ACC112 (cell line): ENCODE results near the gene POLN.

Experiments used
- H2AFZ ChIP-seq: fragments of 200-600 bp; sonication (generic); one replicate; pipeline ENCODE4 v1.6.0; 2017; ENCODE audit warnings: antibody characterized with exemption, low read length; ENCODE audit not compliant: unreplicated experiment
- H3K27ac ChIP-seq: fragments of 200-600 bp; sonication (generic); 2 replicates; pipeline ENCODE4 v1.5.1; 2014; ENCODE audit warnings: low read depth, mild to moderate bottlenecking, antibody characterized with exemption, low read length, moderate library complexity
- H3K27me3 ChIP-seq: fragments of 200-600 bp; sonication (generic); 2 replicates; pipeline ENCODE4 v1.6.1; 2014; ENCODE audit warnings: mild to moderate bottlenecking, antibody characterized with exemption, low read length, moderate library complexity, mixed read lengths; ENCODE audit not compliant: insufficient read depth
- H3K36me3 ChIP-seq: fragments of 200-600 bp; sonication (generic); 2 replicates; pipeline ENCODE4 v1.6.1; 2016; ENCODE audit warnings: mild to moderate bottlenecking, antibody characterized with exemption, low read length, moderate library complexity, mixed read lengths; ENCODE audit not compliant: insufficient read depth
- H3K4me1 ChIP-seq: fragments of 200-600 bp; sonication (generic); one replicate; pipeline ENCODE4 v1.6.1; 2016; ENCODE audit warnings: low read length, mixed read lengths; ENCODE audit not compliant: insufficient read depth, unreplicated experiment, control insufficient read depth
- H3K4me3 ChIP-seq: fragments of 200-600 bp; sonication (generic); 2 replicates; pipeline ENCODE4 v1.5.1; 2014; ENCODE audit warnings: mild to moderate bottlenecking, low read depth, low read length
- H3K79me2 ChIP-seq: fragments of 200-600 bp; sonication (generic); one replicate; pipeline ENCODE4 v1.6.0; 2016; ENCODE audit warnings: low read length; ENCODE audit not compliant: control insufficient read depth, unreplicated experiment, insufficient read depth

POLN gene

DNA sequence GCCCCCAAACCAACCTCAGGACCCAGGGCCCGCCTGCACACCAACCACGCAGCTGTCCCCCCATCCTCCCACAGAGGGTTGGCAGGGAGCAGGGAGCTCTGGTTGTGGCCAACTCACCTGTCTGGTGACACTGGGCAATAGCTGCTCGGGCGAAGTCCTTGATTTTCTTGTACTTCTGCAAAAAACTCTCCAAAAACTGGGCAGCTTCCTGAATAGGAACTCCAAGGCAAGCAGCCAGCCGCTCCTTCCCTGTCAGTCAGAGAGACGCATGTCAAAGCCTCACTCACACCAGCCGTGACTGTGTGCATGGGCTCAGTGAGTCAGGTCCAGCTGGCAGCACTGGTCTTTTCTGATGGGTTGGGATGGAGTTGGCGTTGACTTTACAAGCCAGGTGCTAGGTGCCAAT, 156.4 kb downstream of the POLN start:
- no peak overlapping the region for H3K27ac ChIP-seq
- no peak overlapping the region for H2AFZ ChIP-seq
- H3K79me2 ChIP-seq = no peaks in the 10 kb centered on the region
- H3K27me3 ChIP-seq = peaks cover 5% of the 10 kb centered on the region
- no peak overlapping the region for H3K4me3 ChIP-seq
- no peaks in the 10 kb centered on the region for H3K4me1 ChIP-seq
- no peaks in the 10 kb centered on the region for H3K36me3 ChIP-seq

DNA sequence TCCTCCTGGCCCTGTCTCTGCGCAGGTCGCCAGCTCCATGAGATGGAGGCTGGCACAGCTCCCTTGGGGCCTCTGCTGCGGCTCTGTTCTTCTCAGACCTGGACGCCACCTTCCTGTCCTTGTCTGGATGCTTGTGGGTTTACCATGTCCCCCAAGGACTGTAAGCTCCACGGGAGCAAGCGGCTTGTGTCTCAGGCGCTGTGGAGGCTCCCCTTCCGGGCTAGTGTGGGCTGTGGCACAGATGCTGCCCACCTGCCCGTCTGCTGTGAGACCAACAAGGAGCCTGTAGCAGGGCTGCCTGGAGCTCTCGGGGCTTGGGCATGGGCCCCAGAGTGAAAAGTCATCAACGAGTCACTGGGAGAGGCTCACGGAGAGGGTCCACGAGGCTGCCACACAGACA, 157.6 kb downstream of the POLN start:
- H2AFZ ChIP-seq = no peak overlapping the region
- no peaks in the 10 kb centered on the region for H3K79me2 ChIP-seq
- H3K4me3 ChIP-seq = no peak overlapping the region
- H3K4me1 ChIP-seq = no peaks in the 10 kb centered on the region
- H3K27ac ChIP-seq = no peak overlapping the region
- no peaks in the 10 kb centered on the region for H3K36me3 ChIP-seq
- H3K27me3 ChIP-seq = no peaks in the 10 kb centered on the region

DNA sequence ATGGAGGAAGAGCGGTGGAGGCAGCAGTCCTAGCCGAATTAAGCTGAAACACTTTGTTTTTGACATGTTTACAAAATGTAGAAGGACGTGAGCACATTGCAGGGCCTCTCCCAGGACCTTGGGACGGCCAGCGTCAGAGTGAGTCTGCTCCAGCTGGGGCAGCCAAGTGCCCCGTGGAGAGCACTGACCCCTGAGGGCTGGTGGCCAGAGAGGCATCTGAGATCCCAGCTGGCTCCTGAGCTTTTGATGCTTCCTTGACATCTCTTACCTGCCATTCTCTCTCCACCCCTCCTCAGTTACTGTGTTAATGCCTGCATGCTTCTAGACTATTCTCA, 158.1 kb downstream of the POLN start:
- no peak overlapping the region for H3K27ac ChIP-seq
- H3K4me1 ChIP-seq = no peaks in the 10 kb centered on the region
- H3K27me3 ChIP-seq = no peaks in the 10 kb centered on the region
- no peaks in the 10 kb centered on the region for H3K79me2 ChIP-seq
- no peak overlapping the region for H3K4me3 ChIP-seq
- no peaks in the 10 kb centered on the region for H3K36me3 ChIP-seq
- H2AFZ ChIP-seq = no peak overlapping the region

DNA sequence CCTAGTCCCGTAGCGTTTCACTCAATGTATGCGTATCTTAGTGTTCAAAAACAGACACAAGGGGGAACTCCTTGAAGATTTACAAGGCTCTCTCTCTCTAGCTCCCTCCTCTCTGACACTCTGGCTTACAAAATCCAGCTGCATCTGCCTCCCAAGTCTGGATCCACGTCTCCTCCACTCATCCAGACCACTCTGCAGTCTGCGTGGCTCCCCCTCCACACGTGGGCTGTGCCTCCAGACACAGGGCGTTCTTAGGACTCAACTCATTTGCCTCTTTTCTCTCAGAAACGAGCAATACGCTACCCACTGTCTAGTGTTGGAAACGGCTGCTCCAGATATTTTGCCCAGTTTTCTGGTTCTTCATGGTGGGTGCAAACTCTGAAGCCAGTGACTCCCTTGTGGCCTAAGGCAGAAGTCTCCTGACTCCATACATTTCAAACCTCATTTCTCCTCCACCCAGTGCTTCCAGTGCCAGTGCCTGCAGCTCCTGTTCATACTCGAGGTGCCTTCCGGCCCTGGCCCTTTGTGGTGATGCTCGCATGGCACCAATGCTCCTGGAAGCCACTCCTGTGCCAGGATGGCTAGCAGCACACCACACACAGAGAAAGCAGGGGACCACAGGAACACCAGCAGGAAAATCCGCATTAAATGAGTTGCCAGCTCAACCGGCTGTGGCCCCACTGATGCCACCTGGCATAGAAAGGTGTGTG, 158.7 kb downstream of the POLN start:
- Histone ChIP-seq H3K27me3 (no peaks in the 10 kb centered on the region), H2AFZ (no peak overlapping the region), H3K4me3 (no peak overlapping the region), H3K79me2 (no peaks in the 10 kb centered on the region), H3K27ac (no peak overlapping the region), H3K4me1 (no peaks in the 10 kb centered on the region), H3K36me3 (no peaks in the 10 kb centered on the region)

DNA sequence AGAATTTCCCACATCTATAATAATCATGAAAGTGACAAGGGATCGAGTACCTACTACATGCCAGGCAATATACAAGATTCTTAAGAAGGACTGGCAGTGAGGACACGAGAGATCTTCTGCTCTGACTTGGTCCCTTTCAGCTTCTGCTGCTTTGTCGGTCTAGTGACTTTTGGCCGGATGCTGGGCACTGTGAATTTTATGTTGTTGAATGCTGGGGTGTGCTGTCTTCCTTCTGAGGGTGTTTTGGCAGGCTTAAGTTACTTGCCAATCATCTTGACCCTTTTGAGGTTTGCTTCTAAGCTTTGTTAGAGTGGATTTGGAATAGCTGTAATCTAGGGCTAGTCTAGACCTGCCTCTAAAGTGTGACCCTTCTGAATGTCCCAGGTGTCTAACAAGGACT, 159.3 kb downstream of the POLN start:
- Histone ChIP-seq H3K79me2 (no peaks in the 10 kb centered on the region), H3K36me3 (no peaks in the 10 kb centered on the region), H2AFZ (no peak overlapping the region), H3K4me1 (no peaks in the 10 kb centered on the region), H3K4me3 (no peak overlapping the region), H3K27ac (no peak overlapping the region), H3K27me3 (no peaks in the 10 kb centered on the region)

DNA sequence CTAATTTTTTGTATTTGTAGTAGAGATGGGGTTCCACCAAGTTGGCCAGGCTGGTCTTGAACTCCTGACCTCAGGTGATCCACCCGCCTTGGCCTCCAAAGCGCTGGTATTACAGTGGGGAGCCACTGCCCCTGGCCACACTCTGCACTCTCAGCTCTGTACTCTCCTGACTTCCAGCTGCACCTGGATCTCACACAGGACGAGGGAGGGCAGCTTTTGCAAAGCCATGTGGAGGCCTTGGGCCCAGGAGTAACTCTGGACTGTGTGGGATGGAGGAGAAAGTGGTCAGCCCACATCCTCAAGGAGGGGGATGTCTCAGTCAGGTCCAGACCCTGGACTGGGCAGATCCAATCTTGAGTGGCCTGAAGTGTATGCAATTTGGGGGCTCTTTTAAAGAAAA, 159.8 kb downstream of the POLN start:
- H2AFZ ChIP-seq = no peak overlapping the region
- no peak overlapping the region for H3K27ac ChIP-seq
- no peaks in the 10 kb centered on the region for H3K79me2 ChIP-seq
- H3K4me1 ChIP-seq = no peaks in the 10 kb centered on the region
- no peak overlapping the region for H3K4me3 ChIP-seq
- no peaks in the 10 kb centered on the region for H3K36me3 ChIP-seq
- H3K27me3 ChIP-seq = no peaks in the 10 kb centered on the region

DNA sequence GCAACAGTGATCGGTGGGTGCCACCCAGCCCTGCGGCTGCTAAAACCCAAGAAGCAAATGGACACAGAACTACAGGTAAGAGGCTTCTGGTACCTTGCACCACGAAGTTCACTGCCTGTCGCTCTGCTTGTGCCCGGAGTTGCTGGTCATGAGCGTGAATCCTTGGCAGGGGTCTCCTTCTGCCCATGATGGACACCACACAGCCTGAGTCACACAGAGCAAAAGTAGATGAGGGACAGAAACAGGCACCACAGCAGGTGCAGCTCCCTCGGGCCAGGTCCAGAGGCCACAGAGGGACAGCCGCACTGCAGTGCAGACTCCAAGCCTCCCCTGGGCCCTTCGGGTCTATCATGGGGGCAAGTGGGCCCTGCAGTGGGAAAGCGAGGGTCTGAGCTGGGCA, 160.4 kb downstream of the POLN start:
- H3K27me3 ChIP-seq = no peaks in the 10 kb centered on the region
- H3K27ac ChIP-seq = no peak overlapping the region
- H3K36me3 ChIP-seq = no peaks in the 10 kb centered on the region
- H3K79me2 ChIP-seq = no peaks in the 10 kb centered on the region
- H2AFZ ChIP-seq = no peak overlapping the region
- no peaks in the 10 kb centered on the region for H3K4me1 ChIP-seq
- no peak overlapping the region for H3K4me3 ChIP-seq

DNA sequence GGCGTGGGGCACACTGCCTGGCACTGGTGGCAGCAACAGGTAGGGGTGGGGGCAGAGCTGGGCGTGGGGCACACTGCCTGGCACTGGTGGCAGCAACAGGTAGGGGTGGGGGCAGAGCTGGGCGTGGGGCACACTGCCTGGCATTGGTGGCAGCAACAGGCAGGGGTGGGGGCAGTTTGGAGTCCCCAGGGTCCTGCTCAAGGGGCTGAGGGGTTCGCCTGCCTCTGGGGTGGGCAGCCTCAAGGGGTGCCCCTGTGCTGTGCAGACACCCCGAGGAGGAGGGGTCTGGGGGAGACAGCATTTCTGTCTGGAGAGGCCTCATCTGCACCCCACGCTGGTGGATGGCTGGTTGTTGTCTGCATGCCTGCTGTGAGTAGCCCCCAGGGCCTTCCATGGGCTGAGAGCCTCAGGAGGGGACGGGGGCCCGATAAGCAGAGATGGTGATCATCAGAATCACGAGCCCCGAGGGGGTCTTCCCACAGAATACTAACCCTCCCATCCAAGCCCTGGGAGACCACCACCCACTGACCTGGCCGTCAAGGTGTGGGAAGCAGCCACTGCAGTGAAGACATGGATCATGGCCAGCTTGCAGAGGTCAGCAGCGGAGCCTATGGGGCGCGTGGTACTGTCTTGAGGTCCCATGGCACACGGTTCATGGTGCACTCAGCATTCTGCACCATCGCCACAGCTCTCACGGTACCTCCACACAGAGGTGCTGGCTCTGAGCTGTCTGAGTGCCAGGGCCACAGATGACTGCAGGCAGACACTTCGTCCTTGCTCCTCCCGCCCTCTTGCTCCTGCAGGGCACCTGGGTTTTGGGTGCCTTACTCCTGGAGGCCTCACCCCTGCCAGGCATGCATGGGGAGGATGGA, 161.3 kb downstream of the POLN start:
- no peaks in the 10 kb centered on the region for H3K27me3 ChIP-seq
- H3K79me2 ChIP-seq = no peaks in the 10 kb centered on the region
- no peak overlapping the region for H3K27ac ChIP-seq
- no peak overlapping the region for H3K4me3 ChIP-seq
- no peak overlapping the region for H2AFZ ChIP-seq
- H3K4me1 ChIP-seq = no peaks in the 10 kb centered on the region
- H3K36me3 ChIP-seq = no peaks in the 10 kb centered on the region

DNA sequence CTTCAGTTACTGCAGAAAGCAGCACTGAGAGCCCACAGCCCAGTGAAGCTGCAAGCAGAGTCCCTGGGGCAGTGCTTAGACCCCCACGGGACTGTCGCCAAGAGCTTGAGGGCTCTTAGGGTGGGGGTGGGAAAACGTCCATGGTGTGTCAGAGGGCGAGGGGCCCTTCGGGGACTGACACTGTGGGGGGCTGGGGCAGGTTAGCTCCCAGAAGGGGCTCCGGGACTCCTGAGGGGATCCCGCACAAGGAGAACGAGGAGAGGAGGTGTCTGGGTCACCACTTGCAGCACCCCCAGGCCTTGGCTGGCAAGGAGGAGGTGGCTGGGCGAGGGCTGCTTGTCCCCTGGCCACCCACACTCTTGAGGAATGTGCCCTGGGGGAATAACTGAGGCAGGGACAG, 162.0 kb downstream of the POLN start:
- H2AFZ ChIP-seq = no peak overlapping the region
- H3K4me1 ChIP-seq = no peaks in the 10 kb centered on the region
- no peak overlapping the region for H3K27ac ChIP-seq
- no peaks in the 10 kb centered on the region for H3K36me3 ChIP-seq
- H3K4me3 ChIP-seq = no peak overlapping the region
- H3K79me2 ChIP-seq = no peaks in the 10 kb centered on the region
- no peaks in the 10 kb centered on the region for H3K27me3 ChIP-seq

DNA sequence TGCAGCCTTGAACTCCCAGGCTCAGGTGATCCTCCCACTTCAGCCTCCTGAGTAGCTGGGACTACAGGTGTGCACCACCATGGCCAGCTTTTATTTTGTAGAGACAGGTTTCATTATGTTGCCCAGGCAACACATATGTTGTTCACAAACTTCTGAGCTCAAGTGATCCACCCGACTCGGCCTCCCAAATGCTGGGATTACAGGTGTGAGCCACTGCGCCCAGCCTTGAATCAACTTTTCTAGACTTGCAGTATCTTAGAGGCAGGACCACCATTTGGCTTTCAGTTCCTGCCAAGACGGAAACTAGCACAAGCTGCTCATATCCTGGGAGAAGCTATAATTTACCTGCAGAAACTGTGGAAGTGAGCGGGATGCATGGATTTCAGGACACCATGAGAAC, 162.9 kb downstream of the POLN start:
- H3K27ac ChIP-seq = no peak overlapping the region
- H3K4me3 ChIP-seq = no peak overlapping the region
- H2AFZ ChIP-seq = no peak overlapping the region
- H3K4me1 ChIP-seq = no peaks in the 10 kb centered on the region
- no peaks in the 10 kb centered on the region for H3K79me2 ChIP-seq
- no peaks in the 10 kb centered on the region for H3K27me3 ChIP-seq
- H3K36me3 ChIP-seq = no peaks in the 10 kb centered on the region

DNA sequence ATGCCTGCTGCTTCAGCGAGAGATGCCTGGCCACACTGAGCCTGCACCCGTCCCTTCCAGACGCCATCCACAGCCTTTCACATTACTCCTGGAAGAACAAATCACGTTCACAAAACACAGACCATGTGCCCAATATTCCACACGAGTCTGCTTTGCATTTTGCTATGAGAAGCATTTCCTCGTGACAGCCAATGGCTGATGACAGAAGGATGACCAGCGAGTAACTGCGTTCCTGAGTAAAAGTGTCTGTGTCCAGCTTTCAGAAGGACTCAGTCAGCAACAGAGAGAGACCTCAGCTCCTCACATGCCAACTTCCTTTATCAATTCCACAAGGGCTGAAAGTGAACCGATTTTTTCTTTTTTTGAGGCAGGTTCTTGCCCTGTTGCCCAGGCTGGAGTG, 163.3 kb downstream of the POLN start:
- no peaks in the 10 kb centered on the region for H3K79me2 ChIP-seq
- no peaks in the 10 kb centered on the region for H3K36me3 ChIP-seq
- no peak overlapping the region for H3K27ac ChIP-seq
- H3K4me1 ChIP-seq = no peaks in the 10 kb centered on the region
- no peaks in the 10 kb centered on the region for H3K27me3 ChIP-seq
- no peak overlapping the region for H3K4me3 ChIP-seq
- no peak overlapping the region for H2AFZ ChIP-seq
